Mucosa of gallbladder (tissue), 1 donor: ENCODE data around the gene TACR1. TPM values are rescaled to one million over a fixed set of nuclear protein-coding genes. Genes with fewer than 3 reads are reported as not detected.
"Not testable (repeated sequence)": the region's sequence is repeated elsewhere in the genome, so short reads cannot be mapped to it uniquely, and the experiment has no call there.

Experiments
- DNase-seq: peaks from one replicate; pipeline ENCODE4 v3.0.0-alpha.2; 2020; ENCODE audit warnings: low spot score
- total RNA-seq: library from RNA; stranded (reverse); gene quantifications from one replicate; pipeline ENCODE4 v1.2.1, GENCODE V29; 2021
- donor health status: DM: no; HTN: no; CAD: no.

TACR1 gene
- total RNA-seq, 1 donor from 2014 or later: 0.83 TPM

DNA sequence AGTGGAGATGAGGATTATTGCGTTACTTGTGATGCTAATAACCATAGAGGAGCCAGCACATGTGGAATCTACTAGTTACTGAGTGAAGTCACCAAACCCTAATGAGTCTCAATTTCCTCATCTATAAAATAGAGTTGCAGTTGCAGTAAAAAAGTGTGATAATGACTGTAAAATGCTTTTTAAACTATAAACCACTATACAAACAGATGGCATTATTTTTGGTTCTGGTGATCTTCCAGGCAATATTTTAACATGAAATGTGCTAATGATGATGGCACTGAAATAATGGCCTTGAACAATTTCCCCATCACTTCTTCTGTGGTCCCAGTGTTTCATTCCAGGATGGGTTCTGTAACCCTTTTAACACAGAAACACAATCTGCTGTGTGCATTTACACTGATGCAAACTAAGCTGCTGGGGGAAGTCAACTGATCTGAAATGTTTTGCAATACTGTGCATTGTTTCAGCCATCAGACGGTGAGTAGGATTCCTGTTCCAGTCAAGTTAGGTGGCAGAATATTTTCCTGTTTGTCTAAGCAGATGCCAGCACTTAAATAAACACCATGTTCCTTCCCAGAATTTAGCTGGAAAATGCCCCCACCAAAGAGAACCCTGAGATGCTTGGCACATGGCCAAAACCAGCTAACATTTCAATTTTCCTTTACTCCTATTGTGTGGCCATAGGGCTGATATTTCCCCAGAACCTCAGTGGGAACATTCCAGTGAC lies 52.6 kb downstream of the TACR1 start:
- no peak for DNase-seq

DNA sequence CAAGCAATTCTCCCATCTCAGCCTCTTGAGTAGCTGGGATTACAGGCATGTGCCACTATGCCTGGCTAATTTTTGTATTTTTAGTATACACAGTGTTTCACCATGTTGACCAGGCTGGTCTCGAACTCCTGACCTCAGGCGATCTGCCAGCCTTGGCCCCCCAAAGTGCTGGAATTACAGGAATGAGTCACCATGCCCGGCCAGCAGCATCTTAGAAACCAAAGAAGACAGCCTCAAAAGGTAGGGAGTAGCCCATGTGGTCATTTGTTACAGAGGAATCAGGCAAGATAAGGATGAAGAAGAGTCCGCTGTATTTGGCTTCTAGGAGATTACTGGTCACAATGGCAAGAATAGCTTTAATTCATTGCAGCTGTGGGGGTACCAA lies 53.1 kb downstream of the TACR1 start:
- not testable (repeated sequence) for DNase-seq

DNA sequence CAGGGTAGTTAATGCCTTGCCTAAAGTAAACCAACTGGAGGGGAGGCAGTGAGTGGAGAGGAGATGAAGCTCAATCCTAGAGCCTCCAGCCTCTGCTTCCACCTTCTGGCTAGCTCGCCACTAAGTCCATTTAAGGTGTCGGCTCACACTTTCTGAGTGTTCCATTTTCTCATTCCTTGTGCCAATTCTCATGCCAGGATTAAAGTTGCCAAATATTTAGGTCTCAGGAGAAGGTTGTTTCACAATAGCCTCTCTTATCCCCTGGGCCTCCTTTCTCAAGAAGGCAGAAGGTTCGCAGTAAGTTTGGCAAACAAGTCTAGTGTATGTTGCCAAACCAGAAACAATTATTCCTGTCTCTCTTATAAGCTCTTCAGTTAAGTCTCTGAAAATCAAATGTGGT lies 57.2 kb downstream of the TACR1 start:
- DNase-seq: no peak

DNA sequence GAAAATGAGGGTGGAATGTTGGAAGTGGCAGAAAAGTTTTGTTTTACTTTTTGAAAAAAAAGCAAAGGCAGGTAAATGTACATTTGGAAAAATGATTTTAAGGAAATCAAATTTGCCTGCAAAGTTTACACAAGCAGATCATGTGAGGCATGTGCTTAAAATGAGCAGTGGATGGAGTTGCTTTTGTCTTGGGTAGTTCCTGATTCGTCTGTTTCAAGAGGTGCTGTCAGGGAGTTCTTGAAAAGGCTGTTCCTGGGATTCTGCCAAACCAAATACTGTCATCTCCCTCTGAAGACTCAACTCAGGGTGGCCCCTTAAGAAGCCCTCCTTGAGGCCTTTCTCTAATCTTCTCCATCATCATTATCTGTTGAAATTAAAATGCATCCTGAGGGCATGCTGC lies 59.0 kb downstream of the TACR1 start:
- no peak for DNase-seq

DNA sequence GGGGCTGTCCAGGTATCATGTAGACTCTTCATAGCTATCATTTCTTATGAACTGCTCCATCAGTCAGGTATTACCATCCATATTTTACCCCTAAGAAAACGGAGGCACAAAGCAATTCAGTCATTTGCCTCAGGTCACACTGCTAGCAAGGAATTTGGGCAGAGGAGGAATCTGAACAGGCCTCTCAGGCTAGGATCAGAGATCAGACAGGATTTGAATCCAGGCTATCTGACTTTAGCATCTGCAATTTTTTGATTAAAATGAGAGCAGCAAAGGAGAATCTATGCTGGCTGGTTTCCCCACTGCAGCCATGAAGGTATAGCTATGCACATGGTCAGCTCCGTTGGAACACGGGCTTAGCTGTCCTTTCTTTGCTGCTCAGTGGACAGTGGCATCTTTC lies 60.1 kb downstream of the TACR1 start:
- no peak for DNase-seq

DNA sequence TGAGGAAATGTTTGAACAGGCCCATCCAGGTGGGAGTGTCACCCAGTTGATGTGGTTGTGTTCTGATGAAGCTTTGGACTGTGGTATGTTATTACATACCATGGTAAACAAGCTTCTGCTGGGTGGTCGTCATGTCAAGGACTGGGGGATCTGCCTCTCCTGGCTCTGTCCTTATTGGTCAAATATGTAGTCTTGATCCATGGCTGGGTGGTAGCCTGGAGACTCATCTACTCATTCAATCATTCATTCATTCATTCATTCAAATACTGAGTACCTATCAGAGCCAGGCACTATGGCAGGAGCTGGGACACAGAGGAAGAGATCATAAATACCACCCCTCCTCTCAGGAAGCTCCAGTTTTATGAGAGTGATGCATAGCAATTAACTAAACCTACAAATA lies 60.8 kb downstream of the TACR1 start:
- DNase-seq: no peak

DNA sequence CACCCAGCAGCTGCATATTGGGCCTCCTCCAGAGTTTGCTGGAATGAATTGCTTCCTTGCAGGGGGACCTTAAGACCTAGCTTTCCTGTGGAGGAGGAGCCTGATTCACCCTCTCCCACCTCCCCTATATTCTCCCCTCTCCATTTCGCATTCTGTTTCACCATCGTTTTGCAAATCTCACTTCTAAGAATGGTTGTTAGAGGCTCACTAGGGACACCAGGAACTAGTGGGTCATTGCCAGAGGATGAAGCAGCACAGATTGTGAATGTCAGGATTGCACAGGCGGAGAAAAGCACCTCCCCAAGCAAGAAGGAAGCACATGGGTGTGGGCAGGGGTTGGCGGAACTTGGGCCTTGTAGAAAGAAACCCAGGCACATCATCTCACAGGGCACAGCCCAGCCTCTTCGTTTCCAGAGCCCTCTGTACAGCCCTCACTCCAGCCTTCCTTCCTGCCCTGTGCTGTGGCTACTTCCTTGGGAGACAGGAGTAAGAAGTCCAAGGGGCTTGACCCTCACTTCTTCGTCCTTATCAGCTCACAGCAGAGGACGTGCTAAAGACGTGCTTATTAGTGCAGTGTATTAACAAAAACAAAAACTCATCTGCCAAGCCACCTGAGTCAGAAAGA lies 63.4 kb downstream of the TACR1 start:
- no peak for DNase-seq

DNA sequence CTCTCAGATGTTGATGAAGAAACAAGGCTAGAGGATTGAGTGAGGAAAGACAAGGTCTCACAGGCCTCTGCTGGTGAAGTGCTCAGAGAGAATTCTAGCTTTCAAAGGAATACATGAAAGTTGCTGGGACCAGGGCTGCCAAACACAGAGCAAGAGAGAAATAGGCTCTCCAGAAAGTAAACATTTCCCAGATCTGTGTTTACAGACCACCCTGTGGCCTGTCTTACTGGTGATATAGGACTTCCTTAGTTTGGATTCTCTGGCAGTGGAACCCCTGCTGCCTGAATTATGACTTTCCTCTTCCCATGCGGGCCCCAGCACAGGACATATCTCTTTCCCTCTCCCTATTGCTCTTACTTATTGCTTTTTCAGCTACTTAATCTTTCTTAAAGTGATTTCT lies 64.5 kb downstream of the TACR1 start:
- no peak for DNase-seq

DNA sequence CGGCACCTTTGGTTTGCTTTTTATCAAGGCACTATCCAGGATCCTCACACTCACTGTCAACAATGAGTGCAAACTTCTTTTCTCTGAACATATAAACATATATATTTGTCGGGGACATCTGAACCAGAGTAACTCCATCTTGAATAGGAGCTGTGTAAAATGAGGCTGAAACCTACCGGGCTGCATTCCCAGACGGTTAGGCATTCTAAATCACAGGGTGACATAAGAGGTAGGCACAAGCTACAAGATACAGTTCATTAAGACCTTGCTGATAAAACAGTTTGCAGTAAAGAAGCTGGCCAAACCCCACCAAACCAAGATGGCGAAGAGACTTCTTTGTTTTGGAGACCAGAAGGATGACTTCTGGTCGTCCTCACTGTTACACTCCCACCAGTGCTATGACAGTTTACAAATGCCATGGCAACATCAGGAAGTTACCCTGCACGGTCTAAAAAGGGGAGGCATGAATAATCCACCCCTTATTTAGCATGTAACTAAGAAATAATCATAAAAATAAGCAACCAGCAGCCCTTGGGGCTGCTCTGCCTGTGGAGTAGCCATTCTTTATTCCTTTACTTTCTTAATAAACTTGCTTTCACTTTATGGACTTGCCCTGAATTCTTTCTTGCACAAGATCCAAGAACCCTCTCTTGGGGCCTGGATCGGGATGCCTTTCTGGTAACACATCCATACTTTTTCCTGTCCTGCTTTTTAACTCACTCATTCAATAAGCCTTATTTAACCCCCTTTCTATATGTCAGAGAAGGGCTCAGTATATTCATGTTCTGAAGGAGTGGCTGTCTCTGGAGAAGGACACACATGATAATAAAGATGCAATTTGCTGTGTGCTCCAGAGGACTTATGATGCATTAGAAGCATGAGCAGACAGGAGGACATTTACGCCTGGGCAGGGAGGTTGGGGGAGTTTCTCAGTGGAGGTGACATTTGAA lies 65.4 kb downstream of the TACR1 start:
- no peak for DNase-seq

DNA sequence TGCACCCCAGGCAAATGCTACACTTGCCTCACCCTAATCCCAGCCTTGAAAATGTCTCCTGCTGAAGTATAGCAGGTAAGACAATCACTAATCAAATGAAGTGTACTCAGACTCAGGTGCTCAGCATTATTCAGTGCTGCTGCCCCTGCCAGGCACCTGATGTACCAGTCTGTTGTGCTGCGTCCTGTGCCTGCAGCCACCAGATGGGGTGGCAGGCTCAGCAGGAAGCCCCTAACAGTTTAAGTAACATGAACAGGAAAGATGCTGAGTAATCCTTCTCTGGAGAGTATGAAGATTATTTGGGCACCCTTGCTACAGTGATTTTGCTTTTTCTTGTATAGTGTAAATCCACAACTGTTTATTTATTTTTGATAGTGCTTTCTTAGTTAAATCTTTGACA lies 69.1 kb downstream of the TACR1 start:
- no peak for DNase-seq

DNA sequence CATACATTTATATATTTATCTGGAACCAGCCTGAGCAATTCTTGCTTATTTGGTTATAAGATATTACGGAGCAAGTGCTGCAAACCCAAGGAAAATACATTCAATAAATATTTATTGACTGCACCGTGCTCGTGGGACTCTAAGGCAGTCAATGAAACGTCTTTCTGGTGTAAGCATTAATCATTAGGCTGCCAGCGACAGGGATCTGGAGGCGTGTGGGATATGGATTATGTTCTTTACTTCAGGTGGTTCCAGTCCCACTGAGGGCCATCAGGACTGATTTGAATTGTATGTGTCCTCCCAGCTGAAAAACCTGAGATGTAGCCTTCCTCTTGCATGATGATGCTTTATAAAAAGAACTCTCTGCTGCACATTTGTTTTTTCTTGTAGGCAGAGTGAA lies 75.4 kb downstream of the TACR1 start:
- DNase-seq: no peak

DNA sequence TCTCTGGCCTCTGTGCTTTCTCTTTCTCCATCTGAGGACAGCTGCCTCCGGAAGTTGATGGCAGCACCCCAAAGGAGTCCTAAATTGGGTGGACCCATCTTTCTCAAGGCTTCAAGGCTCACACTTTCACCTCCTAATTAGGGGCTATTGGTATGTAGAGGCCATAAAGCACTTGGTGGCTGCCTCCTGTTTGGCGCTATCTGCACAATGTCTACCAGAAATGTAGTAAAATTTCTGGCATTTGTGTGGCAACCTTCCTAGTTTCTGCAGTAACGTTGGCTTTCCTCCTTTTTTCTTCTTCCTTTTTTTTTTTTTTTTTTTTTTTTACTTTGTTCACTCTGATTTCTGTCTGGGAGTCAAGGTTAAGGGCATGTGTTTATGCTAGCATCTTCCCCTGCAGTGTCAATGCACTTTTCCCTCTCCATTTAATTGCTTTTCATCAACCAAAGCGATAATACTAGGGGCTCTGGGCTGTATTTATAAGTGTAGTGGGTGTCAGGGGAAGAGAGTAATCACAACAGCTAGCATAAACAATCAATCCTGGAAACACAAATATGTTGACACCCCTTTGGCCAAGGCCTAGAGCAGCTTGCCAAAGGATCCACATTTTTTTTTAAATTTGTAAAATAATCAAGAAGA lies 86.0 kb downstream of the TACR1 start:
- no peak for DNase-seq

DNA sequence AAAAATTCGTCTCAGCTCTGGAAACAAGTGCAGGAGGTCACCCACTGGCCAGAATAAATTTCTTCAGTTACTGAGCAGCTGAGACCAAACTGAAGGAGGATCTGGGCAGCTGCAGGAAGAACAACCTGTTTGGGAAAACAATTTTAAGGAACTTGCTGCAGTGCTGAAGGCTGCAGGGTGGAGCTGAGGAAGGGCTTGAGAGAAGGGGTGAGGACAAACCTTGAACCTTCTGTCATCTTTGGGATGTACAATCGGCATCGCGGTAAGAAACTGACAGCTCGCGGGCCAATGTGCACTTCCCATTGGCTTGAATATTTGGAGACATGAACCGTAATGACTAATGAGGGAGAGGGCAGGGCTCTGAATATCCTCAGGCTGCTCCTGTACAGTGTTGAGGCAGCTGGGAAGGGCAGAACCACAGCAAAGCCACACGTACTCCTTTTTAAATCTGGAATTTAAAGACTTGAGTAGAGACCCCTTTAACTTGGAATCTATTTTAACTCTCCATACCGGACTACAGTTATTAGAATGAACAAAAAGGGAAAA lies 90.3 kb downstream of the TACR1 start:
- DNase-seq: no peak

DNA sequence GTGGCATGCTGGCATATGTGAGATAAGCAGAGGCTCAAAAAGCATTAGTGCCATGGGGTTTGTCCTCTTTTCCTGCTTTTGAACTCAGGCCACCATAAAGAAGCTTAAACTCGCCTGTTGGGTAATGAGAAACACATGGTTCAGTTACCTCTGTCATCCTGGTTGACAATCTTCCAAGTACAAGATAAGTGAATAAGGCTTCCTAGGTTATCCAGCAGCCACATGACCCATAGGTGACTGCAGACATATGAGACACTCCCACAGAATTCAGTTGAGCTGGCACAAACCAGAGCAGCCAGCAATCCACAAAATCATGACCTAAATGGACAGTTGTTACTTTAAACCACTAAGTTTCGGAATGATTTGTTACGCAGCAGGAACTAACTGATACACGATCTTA lies 97.3 kb downstream of the TACR1 start:
- no peak for DNase-seq

DNA sequence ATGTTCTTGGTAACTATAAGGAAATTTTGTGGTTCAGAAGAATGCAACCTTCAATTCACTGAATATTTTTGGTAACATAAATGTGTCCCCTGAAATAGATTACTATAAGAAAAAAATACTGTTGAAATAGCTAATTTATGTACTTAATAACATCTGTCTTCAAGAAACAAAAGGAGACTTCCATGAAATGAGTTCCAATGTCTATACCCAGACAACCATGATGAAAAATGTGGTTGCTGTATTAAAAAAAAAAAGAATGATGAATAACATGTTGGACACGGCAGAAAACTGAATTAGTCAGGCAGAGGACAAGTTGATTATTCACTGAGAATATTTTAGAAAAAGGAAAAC lies 98.5 kb downstream of the TACR1 start:
- DNase-seq: no peak

DNA sequence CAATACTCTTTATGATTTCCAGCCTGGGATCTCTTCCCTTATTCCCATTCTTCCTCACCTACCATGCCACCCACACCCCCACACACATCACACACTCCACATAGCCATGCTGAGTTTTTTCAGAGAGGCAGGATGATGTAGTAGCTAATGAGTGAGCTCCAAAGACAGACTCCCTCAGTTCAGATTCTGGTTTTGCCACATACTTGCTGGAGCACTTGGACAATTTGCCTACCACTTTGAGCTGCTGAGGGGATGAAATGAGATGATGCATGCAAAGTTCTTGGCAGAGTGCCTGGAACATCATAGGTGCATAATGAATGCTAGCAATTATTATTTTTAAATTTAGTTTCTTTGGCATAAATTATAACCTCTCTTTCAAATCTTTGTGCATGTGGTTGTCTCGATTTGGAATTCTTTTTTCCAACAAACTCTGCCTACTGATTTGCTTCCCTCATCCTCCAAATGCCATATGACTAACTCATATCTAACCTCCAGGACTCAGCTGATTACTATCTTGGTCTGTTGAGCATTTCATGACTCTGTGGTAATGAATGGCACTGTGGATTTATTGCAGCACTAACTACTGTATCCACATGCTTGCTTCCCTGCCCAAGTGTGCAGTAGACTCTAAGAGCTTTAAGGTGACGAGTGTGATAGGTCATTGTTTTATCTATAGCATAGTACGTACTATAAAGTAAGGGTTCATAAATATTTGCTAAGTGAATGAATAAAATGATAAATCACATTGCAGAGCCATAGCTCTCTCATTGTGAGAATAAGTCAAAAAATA lies 99.1 kb downstream of the TACR1 start:
- DNase-seq: no peak

DNA sequence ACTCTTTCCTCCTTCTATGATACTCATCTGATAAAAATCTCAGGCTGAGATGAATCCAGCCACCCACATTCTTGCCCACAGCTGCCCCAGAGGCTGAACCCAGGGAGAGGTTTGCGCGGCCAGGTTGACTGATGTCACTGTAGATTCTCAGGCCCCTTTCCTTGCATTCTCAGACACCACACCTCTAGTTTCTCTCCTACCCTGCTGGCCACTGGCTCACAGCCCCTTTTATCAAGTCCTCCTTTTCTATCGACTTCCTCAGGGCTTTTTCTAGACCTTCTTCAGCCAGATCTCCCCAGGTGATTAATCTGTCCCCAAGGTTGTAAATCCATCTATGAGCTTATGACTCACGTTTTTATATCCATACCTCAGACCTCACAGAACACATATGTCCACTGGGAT lies 99.8 kb downstream of the TACR1 start:
- no peak for DNase-seq

DNA sequence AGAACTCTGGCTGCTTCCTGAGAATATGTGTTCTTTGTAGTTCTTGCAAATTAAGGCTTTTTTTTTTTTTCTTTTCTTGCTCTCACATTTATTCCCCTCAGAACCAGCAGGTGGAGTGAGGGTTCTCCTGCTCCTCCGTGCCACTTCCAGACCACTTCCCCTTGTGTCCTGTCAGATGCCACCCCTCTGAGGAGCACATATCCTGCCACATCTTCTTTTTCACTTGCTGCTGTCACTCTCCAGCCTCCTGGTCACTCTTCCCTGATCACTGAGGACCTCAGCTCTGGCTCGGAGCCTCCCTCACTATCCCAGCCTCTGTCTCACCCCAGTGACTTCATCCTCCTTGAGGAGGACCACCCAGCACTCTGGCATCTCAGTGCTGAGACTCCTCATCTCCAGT lies 100.5 kb downstream of the TACR1 start:
- DNase-seq: no peak

DNA sequence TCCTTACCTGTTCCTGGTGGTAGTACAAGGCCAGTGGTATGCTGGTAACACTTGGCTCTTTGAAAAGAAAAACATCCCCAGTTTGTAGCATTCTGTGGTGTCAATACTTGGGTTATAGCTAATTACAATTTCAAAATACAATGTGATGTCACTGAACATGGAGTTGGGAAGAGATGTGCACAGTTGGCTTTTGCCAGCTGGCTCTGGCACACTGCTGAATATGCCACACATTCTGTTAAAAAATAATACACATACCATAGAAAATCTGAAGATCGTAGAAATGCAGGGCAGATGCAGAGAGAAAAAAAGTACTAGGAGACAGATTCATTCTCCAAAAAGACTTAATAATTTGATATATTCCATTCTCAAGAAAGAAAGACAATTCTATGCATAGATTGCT lies 101.5 kb downstream of the TACR1 start:
- no peak for DNase-seq

DNA sequence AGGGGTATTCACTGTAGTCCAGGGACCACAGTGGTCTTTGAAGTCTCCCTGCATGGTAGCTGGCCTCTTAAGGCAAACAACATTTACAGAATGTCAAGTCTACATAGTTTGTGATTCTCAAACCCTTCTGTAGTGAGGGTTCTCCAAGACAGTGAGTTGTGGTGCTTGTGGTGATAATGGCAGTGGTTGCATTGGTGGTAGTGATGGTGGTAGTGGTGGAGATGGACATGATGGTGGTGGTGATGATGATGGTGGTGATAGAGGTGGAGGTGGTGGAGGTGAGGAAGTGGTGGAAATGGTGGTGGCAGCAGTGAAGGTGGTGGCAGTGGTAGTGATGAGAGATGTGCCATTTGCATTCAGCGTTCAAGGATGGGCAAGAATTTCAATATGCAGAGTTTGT lies 104.9 kb downstream of the TACR1 start:
- no peak for DNase-seq
